ENCODE measurements around the gene LBHD2.

Gene LBHD2

DNA sequence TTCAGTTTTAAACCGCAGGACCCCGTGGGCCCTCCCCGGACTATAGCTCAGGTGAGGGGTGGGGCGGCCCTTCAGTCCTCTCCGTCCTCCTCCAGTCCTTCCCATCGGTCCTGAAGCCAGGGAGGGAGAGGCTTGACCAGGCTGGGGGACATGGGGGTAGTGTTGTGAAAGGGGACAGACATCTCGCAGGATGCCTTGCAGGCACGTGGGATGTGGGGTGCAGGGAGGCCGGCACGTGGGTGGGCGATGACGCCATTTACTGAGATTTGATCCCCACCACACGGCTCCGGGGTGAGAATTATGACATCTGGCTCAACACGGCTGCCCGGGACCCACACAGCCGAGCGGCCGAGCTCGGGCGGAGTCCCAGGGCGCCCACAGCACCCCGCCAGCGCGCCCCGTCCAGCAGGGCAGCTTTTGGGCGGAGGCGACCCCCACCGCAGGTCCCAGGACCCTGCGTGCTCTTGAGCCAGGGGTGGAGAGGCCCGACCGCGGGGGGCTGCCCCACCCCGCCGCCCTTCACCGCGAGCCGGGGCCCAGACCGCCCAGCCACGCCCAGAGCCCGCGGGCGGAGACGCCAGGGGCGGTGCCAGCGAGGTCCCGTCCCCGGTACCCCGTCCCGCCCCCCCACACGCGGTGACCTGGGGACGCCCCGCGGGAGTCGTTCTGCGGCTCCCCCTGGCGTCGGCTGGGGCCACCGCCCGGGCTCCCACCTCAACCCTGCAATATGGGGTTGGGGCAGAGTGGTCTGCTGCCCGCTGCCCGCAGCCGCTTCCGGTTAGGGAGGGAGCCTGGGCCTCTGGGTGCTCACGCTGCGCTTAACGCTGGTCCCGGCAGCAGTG lies 7.3 kb downstream of the LBHD2 start:
- peak; percentile 22 to 52 (median 34) for DNase-seq

DNA sequence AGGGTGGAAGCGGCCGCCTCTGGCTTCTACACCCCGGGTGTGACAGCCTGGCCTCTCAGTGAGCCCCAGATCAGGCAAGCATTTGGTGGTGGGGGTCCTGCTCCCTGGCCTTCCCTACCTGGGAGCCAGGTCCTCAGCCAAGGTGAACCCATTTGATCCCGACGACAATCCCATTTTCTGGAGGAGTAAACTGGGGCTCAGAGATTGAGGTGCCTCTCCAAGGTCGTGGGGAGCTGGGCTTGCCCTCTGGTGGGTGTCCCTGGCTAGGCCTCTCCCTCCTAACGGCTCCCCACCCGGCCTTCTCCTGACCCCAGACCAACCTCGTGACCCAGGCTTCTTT lies 7.8 kb downstream of the LBHD2 start:
- DNase-seq: no peak

DNA sequence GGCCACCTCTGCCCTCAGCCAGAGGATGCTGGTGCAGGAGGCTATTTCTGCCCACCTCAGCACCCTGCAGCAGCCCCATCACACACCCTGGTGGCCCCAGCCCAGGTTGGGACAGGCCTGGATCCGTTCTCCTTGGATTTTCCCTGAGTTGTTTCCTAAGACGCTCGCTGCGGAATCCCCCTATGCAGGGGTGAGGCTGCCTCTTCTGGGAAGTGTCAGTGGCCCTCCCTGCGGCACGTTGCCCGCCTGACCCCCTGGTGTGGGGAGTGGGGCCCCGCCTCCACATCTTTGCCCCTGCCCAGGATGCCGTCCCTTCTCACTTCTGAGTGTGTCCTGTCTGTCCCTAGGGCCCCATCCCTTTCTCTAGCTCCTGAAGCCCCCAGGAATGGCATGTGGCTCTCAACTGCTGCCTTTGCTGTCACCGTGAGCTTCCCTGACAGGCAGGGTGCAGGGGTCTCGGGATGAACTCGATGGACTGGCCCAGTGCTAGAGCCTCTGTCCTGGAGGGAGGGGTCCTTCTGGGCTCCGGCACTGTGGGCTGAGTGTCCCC lies 9.9 kb downstream of the LBHD2 start:
- DNase-seq: no peak

GRCh38 chr14:103094406-103095209 lies 10.6 kb downstream of the LBHD2 start, which contains the start of gene EXOC3L4:
TSS of gene EXOC3L4 (plus strand) at chr14:103094725. CDS start at chr14:103100220, 5,495 bp downstream.
- DNase-seq: no peak

DNA sequence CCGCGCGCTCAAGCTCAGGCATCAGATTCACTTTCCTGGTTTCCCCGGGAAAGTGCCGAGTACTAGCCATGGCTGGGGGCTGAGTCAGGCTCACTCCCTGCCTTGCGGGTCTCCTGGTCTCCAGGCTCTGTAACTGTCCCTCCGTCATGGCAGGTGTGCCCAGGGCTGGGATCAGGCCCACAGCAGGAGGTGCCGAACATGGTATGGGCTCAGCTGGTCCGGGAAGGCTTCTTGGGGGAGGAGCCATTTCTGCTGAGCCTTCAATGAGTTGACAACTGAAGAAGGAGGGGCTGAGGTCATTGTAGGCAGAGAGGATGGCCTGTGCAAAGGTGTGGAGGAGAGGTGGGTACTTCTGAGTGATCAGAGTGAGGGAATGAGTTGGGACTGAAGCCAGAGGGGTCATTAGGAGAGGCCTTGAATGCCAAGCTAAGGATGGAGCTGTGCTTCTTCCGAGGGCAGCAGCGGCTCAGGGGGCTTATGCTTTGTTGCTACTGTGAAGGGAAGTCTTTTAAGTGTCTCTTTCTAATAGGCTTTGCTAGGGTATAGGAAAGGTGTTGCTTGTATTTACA lies 11.3 kb downstream of the LBHD2 start:
- no peak for DNase-seq

- DNase-seq: no peak
Measured at GRCh38 chr14:103096387-103096786, 12.4 kb downstream of the LBHD2 start.

DNA sequence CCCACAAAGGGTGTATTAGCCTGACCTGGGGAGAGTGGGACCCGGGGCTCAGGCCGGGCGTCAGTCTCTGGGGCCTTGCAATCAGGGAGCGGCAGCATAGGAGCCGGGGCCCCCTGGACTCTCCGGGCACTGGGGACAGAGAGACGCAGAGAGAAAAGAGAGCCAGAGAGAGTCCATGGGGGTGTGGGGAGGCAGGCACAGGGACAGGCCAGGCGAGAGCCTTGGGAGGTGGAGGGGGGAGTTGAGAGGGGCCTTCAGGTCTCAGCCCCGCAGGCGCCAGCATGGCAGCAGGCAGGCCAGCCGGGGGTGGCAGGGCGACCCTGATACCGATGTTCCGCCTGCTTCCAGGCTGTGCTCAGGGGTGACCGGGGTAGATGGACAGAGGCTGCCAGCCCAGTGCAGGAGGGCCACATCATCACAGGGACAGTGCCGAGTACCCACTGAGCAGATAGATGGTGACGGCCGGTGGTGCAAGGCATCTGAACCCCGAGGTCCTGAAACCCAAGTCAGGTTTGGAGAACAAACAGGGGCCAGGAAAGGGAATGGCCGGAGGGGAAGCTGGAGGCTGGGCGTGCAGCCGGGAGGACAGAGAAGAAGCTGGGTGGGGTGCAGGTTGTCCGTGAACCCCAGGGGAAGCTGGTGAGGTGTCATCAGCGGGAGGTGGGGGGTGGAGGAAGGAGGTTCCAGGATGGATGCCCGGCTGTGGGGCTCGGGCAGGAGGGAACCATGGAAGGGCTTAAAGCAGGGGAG lies 13.4 kb downstream of the LBHD2 start:
- no peak for DNase-seq

DNA sequence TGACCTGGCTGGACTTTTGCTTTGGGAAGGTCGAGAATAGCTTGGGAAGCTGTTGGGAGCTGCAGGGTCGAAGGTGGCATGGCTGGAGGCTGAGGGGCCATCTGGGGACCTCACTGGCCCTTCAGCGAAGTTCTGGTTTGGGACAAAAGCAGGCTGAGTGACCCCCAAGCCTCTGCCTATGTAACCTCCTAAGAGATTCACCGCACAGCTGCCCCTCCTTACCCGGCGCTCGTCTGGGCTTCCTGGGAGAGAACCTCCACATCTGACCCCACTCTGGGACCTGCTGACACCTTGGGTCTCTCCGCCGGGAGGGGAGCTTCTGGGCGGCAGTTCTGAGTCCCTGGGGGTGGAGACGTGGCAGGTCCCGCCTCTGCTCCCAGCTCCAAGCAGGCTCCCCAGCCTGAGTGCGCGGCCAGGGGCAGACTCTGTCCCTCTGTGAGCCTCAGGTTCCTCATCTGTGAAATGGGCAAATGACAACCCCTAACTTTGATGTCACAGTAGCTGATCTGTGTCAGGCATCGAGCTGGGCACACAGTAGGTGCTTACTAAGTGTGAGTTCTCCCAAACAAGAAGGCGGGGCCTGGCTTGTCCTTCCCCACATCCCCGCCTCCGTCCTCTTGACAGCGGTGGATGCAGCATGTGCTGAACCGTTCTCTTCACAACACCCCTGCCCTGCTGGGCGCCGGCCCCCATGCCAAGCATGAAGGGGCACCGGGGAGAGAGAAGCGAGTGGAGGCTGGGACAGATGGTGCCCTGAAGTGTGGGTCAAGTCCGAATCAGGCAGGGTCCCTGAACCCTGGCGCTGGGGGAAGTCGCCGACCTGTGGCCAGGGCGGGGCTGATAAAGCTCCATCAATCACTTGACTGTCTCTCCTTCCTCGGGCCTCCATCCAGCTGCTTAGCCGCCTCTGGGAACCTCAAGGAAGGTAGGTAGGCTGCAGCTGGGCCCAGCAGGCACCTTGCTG lies 14.3 kb downstream of the LBHD2 start:
- no peak for DNase-seq

DNA sequence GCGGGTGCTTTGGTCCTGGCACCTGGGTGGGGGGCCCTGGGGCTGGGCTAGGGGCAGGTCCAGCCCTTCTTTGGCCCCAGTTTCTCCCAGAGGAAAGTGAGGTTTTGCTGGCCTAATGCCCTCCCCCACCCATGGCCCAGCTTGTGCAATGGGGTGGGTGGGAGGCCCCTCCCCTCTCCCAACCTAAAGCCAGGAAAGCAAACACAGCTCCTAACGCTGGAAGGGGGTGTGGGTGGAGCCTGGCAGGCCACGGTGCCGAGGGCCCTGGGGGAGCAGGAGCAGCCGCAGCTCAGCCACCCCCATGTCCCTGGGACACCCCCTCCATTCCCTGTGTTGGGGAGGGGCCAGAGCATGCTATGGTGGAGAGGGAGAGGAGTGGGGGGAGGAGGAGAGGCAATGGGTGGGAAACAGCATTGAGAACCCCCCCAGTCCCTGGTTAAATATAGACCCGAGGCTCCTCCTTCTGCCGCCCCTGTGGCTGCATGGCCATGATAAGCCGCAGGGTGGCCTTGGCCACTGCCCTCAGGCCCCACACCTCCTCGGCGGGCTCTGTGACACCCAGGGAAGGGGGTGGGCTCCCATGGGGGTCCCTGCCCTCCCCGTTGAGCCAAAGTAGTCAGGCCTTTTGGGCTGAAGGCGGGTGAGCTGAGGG lies 15.2 kb downstream of the LBHD2 start:
- peak in 2 of 3 experiments; percentile 24 to 36 for DNase-seq

DNA sequence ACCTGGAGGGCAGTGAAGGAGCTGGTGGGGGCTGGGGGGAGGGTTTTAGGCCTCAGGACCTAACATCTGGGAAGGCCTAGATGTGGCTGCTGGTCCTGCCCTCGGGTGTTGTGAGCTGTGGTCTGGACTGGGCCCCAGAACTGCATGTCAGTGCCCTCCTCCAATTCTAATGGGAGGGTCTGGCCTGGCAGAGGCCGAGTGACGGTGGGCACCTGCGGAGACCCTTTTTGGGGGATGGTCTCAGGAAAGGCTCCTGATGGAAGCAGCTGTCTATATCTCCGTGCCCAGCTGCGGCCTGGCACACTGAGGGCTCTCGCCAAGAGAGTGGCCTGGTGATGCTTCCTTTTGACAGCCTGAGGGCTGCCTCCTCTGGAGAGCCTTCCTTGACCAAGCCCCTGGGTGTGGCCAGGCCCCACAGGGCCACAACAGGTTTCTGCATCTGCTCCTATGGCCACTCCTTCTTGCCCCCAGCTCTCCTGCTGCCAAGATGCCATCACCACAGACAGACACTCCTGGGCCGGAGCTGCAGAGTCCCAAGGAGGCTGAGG lies 15.8 kb downstream of the LBHD2 start:
- DNase-seq: no peak

GRCh38 chr14:103100281-103101121 lies 16.5 kb downstream of the LBHD2 start:
- DNase-seq: no peak

GRCh38 chr14:103101257-103101962 lies 17.4 kb downstream of the LBHD2 start:
- DNase-seq: no peak

GRCh38 chr14:103101963-103102688 lies 18.1 kb downstream of the LBHD2 start:
- DNase-seq: no peak

DNA sequence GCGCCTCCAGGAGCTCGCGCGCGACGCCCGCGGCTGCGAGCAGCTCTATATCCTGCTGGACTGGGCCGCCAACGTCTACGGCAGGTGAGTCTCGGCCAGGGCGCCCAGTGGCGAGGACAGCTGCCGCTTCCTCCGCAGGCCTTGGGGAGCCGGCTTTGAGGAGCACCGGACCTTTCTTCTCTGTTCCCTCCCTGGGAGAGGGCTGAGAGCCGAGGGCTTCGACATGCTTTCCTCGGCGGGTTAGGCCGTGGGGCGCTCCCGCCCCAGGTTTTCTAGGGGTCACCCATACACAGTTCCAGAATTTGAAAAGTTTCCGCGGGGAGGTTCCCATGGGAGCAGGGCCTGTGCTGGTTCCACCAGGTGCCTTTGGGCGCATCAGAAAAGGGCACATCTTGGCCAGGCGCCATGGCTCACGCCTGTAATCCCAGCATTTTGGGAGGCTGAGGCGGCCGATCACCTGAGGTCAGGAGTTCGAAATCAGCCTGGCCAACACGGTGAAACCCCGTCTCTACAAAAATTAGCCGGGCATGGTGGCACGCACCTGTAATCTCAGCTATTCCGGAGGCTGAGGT lies 18.8 kb downstream of the LBHD2 start:
- no peak for DNase-seq

- DNase-seq: peak; percentile 68 to 80 (median 77)
Measured at GRCh38 chr14:103103461-103104388, 19.7 kb downstream of the LBHD2 start.

DNA sequence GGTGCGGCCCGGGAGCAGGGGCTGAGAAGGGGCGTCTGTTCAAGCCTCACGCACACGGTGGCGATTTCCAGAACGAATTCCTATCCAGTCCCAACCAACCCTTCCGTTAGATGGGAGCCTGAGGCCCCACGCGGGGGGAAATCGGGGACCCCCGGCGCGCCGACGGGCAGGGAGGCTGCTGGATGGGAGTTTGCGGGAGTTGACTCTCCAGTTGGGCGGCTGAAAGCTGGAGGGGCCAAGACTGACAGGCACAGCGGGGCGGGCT lies 20.3 kb downstream of the LBHD2 start:
- DNase-seq: peak in 1 of 3 experiments; percentile 68

Data from NCI-H1417 (cell line).